ENCODE data around the gene DRAM1.
A peak's percentile ranks its signal among the peaks of the same experiment; 100 is the strongest.

Gene DRAM1

DNA sequence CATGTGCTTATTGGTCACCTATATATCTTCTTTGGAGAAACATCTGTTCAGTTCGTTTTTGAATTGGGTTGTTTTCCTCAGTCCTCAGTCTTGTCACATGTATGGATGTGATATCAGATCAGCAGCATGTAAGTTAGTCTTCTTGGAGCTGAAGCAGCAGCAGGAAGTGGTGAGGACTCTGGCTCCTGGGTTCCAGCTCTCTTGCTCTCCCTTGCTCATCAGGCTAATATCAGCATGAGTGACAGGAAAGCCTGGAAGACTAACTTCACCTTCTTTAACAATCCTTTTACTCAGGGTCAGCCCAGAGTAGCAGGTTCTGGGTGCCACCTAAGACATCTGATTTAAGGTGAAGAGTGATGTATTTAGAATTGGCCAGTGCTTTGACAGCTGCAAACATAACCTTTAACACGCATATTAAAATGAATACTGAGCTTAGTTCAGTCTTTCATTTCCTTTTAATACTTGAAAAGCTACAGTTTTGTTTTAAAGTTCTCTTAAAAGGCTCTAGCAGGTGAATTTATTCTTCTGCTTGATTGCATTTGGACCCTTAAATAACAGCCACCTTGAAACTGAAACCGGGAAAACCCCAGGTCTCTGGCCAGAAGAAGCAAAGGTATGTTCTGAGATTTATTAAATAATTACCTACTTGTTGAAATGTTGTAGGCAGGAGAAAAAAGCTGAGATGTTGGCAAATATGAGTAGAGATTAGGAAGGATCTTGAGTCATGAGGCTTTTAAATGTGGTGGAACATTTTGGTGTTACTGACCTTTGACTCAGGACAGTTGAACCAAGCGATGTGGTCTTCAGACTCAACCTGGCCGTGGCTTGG, 54.3 kb downstream of the DRAM1 start:
- no peak overlapping the region for H3K4me3 ChIP-seq (ENCODE audit: low read length)
- DNase-seq (ENCODE audit: low read depth): peak; percentile 12
- TF ChIP-seq, protein P1, sequence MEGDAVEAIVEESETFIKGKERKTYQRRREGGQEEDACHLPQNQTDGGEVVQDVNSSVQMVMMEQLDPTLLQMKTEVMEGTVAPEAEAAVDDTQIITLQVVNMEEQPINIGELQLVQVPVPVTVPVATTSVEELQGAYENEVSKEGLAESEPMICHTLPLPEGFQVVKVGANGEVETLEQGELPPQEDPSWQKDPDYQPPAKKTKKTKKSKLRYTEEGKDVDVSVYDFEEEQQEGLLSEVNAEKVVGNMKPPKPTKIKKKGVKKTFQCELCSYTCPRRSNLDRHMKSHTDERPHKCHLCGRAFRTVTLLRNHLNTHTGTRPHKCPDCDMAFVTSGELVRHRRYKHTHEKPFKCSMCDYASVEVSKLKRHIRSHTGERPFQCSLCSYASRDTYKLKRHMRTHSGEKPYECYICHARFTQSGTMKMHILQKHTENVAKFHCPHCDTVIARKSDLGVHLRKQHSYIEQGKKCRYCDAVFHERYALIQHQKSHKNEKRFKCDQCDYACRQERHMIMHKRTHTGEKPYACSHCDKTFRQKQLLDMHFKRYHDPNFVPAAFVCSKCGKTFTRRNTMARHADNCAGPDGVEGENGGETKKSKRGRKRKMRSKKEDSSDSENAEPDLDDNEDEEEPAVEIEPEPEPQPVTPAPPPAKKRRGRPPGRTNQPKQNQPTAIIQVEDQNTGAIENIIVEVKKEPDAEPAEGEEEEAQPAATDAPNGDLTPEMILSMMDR (conservative IDR thresholded peaks at IDR 0.05; ENCODE audit: low read length): no peak

DNA sequence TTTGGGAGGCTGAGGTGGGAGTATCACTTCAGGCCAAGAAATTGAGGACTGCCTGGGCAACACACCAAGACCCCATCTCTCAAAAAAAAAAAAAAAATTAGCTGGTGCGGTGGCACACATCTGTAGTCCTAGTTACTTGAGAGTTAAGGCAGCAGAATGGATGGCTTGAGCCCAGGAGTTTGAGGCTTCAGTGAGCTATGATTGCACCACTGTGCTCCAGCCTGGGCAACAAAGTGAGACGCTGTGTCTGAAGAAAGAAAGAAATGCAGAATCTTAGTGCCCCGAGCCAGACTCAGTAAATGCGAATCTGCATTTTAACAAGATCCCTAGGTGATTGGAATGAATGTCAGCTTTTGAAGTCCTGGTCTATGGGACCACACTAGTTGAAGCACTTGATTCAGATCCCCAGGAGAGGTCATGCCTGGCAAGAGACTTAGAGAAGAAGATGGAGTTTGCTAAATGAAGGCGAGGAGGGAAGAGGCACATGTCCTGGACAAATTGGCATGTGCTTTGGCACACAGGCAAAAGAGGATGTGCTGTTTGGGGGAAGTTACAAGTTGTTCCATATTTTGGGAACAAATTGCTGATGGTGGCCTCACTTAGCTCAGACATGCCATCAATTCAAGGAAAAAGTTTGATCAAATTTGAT, 56.6 kb downstream of the DRAM1 start:
- TF ChIP-seq, protein P1 (conservative IDR thresholded peaks at IDR 0.05; ENCODE audit: low read length): no peak
- DNase-seq (ENCODE audit: low read depth): peak; percentile 48
- H3K4me3 ChIP-seq (ENCODE audit: low read length): no peak overlapping the region

DNA sequence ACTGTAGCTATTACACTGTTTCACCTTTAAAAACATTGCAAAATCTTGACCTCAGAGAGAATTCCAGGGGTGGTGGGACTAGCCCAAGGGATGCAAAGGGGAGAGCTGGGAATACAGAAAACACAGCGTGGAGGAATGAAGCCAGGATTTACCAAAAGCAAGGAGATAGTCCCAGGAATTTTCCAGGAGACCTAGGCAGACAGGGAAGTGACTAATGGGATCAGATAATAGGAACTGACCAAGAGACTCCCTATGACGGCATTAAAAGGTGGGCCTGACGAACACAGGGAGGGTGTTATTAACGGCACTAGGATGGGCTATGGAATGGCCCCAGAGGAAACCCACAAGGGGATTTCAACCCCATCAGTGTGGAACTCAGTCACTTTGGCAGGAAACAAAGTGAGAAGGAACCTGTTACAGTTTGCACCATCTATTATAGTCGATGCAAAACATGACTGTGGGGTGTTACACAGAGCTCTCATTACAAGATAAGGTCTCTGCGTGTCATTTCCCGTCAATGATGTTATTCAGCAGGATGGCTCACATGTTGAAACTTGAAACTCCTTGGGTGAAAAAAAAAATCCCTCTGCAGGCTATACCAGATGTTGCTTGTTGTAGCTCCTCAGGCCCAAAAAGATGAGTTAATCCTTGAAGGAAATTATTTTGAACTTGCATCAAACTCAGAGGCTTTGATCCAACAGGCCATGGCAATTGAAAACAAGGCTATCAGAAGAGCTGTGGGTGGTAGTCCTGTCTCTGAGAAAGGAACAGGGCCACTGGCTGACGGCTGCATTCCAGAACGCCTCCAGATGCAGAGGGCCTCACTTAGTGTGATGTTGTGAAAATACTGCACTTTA, 58.7 kb downstream of the DRAM1 start:
- peak; percentile 98 for DNase-seq (ENCODE audit: low read depth)
- TF ChIP-seq, protein P1 (conservative IDR thresholded peaks at IDR 0.05; ENCODE audit: low read length): 0 out of 2 replicates have a peak, but pooled peaks have one; percentile 7
- no peak overlapping the region for H3K4me3 ChIP-seq (ENCODE audit: low read length)

DNA sequence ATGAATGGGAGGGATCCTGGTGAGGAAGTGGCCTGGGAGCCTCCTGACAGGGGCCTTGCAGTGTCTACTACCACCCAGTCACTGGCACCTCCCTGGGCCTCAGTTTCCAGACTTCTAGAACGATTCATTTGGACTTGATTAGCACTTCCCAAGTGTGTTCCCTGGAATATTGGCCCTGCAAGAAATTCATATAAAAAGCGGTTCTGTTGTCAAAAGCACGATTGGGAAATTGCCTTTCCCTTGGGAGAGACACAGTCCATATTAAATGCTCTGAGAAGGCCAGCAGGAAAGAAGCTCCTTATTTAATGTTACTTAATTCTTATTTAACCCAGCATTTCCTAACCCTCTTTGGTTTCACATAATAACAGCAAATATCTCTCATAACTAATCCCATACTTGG, 61.9 kb downstream of the DRAM1 start:
- no peak for DNase-seq (ENCODE audit: low read depth)
- no peak overlapping the region for H3K4me3 ChIP-seq (ENCODE audit: low read length)
- TF ChIP-seq, protein P1 (conservative IDR thresholded peaks at IDR 0.05; ENCODE audit: low read length): no peak

DNA sequence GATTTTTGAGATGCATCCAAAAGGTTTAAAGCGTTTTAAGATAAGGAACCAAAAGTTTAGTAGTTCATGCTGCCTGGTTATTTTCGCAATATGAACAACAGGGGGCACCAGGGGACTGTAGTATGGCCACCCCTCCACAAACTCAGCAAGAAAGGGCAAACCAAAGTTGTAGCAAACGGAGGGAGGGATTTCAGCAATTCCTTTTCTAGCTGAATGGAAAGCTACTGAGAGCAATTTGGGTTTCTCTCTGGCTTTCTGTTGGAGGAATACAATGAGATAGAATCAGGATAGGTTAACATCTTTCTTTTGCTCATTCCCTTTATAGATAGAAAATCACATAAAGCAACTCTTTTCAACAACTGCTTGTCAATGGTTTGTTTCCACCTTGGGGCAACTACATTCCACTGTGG, 62.5 kb downstream of the DRAM1 start:
- peak; percentile 84 for DNase-seq (ENCODE audit: low read depth)
- H3K4me3 ChIP-seq (ENCODE audit: low read length): no peak overlapping the region
- TF ChIP-seq, protein P1 (conservative IDR thresholded peaks at IDR 0.05; ENCODE audit: low read length): peak; percentile 94

DNA sequence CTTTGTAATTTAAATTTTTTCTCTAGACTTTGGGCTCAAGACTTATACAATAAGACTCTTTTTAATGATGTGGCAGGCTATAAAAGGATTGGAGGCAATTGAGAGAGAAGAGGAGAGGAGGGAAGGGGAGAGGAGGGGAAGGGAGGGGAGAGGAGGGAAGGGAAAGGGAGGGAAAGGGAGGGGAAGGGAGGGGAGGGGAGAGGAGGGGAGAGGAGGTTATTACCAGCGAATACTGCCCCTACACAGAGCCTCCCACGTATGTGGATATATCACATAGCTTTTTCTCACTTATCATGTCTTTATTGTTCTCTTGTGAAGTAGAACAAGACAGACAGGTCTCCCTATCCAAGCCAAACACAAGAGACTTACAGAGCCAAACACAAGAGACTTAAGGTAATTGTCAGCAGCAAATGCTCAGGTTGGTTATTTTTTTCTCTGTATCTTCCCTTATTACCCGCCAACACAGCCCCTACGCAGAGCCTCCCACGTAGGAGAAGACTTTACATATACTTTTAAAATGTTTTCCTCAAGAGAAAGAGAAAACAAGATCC, 63.1 kb downstream of the DRAM1 start:
- TF ChIP-seq, protein P1 (conservative IDR thresholded peaks at IDR 0.05; ENCODE audit: low read length): no peak
- DNase-seq (ENCODE audit: low read depth): no peak
- no peak overlapping the region for H3K4me3 ChIP-seq (ENCODE audit: low read length)
